SKM-1 treated with dmso at 0.1 percent for 144 hours (cell line): ENCODE data around the gene POLE.
"Not testable (repeated sequence)": the region's sequence is repeated elsewhere in the genome, so short reads cannot be mapped to it uniquely, and the experiment has no call there.

Experiments used
- DNase-seq: peaks from one replicate; lab custom pipeline; 2025; ENCODE audit not compliant: unreplicated experiment; lab: John Stamatoyannopoulos, UW

The POLE gene

GRCh38 chr12:132614861-132615578 lies 72.1 kb downstream of the POLE start:
- peak; percentile 19 for DNase-seq

DNA sequence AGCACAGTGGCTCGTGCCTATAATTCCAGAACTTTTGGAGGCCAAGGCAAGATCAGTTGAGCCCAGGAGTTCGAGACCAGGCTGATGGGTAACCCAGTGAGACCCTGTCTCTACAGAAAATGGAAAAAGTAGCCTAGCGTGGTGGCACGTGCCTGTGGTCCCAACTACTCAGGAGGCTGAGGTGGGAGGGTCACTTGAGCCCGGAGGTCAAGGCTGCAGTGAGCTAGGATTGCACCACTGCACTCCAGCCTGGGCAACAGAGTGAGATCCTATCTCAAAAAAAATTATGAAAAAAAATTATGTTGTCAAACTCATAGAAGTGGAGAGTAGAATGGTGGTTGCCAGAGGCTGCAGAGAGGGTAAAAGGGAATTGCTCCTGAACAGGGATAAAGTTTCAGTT lies 73.1 kb downstream of the POLE start:
- no peak for DNase-seq

GRCh38 chr12:132611620-132612019 lies 75.5 kb downstream of the POLE start:
- DNase-seq, result no peak

GRCh38 chr12:132610866-132611602 lies 76.1 kb downstream of the POLE start:
- no peak for DNase-seq

DNA sequence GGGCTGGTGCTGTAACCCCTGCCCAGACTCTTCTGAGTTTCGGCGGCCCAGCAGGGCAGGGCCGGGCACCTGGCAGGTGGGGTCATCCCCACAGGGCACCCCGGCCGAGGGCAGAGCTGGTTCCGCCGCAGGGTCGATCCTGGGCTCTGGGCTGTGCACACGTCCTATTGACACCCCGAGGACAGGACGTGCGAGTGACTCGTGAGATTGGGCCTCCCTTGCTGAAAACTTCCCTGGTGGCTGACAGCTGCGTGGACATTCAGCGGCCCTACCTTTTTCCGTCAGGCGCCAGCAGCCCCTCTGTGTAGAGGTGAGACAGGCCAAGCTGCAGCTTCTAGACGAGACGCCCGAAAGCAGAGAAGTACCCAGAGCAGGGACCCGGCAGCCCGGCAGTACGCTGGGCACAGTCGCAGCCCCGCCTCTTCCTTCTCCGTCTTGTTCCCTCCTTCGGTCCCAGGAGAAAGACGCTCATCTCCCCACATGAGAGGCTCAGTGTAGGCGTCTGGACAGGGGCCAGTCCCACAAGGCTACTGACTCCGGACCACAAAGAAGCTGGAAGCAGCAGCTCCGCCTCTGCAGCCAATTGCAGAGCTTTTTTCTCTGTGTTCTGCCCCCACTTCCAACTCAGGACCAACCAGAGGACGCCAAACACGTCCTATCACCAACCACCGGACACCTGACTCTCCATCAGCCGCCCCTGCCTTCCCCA lies 76.9 kb downstream of the POLE start, which contains the start of gene LRCOL1:
TSS of gene LRCOL1 (minus strand) at position 532 of the 709 bp plus-strand sequence. CDS start 4,331 bp downstream, outside the sequence.
- no peak for DNase-seq

DNA sequence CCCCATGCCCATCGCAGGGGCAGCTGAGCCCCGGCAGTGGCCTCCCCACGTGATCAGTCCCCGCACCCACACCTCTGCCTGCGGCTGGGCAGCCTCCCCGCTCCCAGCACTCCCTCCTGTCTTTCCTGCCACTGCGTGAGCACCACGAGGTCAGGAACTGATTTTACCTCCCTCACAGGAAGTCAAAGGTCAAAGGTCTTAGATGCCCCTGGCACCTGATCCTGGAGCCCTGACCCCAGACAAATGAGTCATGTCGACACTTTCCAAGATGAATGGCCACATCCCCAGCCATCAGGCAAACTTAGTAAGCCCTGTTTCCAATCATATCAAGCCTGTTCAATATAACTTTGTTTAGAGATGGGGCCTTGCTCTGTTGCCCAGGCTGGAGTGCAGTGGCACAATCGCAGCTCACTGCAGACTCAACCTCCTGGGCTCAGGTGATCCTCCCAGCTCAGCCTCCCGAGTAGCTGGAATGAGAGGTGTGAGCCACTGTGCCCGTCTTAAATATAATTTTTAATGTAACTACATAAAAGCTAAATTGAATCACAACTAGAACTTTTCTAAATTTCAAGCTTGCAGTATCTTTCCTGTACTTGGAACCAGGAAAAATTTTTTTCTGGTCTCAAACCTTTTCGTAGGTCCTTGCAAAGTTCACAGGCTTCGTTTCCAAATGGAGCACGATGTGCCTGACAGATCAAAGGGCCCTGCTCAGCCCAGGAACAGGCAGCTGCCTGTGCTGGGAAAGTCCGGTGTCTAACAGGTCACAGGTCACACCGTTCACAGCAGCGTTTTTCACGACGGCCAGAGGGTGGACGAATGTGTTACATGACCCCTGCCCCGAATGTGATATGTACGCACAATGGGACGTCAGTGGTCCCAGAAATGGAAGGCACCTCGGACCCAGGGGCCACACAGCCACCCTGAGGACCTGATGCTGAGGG lies 78.6 kb downstream of the POLE start:
- DNase-seq, result no peak

DNA sequence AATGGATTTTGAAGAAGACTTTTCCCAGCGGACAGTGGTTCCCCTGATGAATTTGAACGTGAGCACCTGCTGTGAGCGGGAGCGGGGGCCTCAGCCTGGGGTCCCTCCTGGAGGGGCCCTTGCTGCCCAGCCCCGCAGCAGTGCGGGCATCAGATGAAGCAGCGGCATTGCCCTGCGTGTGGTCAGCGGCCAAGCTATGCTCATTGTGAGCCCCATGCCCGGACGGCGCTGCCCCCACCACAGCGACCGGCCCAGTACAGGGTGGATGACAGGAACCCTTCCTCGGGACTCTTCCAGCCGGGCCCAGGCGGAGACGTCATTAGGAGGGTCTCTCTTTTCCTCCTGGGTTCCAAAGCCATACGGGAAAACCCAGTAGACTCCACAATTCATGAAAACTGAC lies 80.2 kb downstream of the POLE start:
- no peak for DNase-seq

DNA sequence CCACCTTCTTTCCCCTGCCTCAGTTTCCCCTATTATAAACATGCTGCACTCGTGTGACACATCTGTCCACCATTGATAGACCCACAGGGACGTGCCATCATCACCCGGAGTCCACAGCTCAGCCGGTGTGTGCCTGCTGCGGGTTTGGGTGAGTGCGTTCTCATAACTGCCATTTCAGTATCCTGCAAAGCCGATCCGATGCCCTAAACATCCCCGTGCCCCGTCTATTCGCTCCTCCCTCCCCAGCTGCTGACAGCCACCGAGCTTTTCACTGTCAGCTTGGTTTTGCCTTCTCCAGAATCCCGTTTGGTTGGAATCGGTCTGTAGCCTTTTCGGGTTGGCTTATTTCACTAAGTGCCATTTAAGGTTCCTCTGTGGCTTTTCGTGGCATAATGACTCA lies 80.7 kb downstream of the POLE start:
- no peak for DNase-seq

GRCh38 chr12:132605892-132606291 lies 81.2 kb downstream of the POLE start:
- no peak for DNase-seq

DNA sequence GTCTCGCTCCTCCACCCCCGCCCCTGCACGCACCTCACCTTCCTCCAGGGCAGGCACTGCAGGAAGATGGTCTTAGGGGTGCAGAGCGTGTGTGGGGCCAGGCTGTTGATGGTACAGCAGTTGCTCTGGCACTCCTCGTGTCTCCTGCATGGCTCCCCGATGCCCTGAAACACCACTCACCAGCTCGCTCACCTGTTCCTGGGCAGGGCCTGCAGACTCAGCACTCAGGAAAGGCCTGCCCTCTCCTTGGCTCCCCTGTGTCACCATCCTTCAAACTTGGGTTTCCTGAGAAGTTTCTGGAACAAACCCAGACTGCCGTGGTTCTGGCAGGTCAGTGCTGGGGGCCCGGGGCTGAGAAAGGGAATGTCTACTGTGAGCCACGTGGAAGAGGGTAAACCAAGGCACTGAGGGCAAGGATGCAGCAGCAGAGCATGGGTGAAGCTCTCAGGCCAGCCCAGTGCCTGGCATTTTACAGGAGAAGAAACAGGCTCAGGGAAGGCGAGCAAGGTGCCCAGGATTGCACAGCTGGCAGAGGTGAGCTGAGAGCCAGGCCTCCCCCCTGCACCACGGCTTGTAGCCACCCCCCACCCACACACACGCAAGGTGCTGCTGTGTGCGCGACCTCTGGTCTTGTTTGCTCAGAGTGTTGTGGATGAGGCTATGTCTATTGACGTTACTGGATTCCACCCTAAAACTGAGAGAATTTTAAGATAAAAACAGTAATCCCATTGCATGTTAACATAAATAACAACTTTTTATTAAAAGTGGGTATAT lies 82.3 kb downstream of the POLE start:
- DNase-seq, result no peak

- DNase-seq, result no peak
Measured at GRCh38 chr12:132604151-132604618, 83.0 kb downstream of the POLE start.

DNA sequence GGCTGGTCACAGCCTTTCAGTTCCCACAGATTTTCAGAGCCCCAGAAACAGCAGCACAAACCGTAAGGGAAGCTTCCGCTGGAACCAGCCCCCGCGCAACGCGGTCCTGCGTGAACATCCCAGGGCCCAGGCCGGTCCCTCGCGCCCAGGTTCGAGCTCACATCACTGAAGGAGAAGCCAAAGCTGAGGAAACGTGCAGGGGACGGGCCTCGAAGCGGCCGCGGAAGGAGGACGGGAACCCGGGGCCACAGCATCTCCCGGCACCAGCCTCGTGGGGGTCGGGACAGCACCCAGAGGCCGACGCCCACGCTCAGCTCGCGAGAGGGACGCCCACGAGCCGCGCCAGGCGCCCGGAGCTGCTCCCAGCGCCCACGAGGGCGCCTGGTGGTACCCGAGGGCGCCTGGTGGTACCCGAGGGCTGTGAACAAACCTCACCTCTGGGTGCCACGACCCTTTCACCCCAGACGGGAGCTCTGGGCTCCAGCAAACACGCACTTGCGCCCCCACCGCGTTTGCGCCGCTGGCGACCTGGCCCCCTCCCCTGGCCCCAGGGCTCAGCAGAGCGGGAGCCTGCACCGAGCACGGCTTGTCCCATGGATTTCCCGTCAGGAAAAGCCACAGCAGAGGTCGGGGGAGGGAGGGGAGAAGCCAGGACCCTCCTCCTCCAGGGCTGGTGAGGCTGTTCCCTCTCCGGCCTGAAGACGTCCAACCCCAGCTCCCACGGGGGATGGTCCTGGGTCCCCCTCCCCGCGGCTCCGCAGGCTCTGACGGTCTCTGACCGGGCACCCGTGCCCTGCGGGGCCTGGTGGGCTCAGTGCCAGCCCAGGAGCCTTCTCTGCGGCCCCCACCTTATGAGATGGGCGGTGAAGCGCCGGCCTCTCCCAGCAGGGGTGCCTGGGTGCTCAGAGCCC lies 83.6 kb downstream of the POLE start:
- DNase-seq, result no peak

- DNase-seq, result no peak
Measured at GRCh38 chr12:132602572-132603239, 84.4 kb downstream of the POLE start.

DNA sequence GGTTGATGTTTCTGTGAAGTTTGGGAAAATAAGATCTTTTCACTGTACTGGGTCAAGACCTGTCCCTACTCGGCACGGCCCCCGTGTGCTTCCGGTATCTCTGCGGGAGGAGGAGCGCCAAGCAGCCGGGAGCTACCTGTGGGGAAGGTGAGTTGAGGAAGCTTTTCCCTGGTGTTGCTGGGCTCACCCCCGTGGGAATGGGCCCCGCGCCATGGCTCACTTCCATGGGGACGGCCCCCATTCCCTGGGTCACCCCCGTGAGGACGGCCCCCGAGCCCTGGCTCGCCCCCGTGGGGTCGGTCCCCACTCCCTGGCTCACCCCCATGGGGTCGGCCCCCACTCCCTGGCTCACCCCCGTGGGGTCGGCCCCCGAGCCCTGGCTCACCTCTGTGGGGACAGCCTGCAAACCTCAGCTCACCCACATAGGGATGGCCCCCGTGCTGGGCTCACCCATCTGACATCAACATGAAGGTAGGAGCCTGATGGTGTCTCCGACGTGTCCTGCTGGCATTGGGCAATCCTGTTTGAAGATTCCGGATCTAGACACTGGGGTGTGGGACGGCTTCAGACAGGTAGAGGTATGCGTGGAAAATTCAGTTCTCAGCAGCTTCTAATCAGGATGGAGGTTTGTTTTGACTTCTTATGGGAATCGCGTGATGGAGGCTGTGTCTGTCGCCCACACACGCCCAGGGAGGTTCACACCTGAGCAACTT lies 85.8 kb downstream of the POLE start:
- no peak for DNase-seq

DNA sequence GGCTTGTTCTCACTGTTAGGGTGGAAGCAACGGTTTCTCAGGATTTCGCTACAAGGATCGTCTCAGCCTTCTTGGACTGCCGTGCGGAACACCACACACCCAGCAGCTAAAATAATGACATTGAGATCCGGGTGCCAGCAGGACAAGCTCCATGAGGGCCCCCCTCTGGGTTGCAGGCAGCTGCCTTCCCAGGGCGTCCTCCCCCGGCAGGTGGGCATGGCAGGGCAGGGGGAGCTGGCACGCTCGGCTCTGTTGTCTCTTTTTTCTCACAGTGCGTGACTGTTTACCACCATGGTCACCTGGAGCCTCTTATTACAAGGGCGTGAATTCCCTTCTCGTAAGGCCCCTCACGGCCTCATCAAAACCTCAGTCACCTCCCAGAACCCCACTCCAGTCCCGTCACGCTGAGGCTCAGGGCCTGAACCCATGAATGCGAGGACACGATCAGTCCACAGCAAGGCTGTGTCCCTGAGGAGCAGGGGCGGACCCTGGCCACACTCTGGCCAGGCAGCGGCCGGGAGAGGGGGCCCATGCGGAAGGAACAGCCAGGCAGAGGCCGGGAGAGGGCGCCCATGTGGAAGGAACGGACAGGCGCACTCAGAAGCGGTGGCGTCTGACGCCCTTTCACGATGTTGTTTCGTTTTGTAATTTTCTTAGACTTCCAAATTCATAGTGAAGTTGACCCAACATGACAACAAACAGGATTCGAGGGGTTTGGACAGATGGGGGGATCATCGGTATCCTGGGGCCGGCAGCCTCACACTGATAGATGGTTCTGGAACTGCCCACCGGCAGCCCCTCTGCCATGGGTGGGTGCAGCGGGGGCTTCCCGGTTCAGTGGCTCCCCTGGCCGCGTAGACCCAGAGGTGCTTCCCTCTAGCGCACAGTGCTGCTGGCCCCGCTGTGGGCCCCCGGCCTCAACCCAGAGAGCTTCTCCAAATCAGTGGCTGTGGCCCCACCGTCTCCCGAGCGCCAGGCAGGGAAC lies 86.8 kb downstream of the POLE start:
- DNase-seq, result no peak

GRCh38 chr12:132599502-132599901 lies 87.6 kb downstream of the POLE start:
- DNase-seq, result not testable (repeated sequence)
